Measurements from ENCODE around the gene AKAP9. TPM values are rescaled to one million over a fixed set of nuclear protein-coding genes. Genes with fewer than 3 reads are reported as not detected.

AKAP9 gene
- total RNA-seq, 1 donor from 2014 or later, result 66.9 TPM

DNA sequence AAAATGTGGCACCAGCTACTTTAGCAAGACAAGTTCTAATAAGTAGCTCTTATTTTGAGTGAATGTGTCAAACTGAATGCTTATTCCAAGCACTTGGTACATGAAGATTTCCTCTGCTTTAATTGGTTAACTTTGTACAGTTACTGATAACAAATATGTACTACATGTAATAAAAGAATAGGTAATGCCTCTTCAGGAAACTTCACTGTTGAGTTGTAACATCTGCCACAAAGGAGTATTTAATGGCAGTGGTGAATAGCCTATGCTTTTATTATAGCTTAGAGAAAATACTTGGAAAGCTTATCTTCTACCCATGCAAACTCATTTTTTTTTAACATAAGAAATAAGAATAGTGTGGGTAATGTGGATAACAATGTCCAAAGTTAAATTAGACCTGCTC lies 111.0 kb downstream of the AKAP9 start:
- no peak for DNase-seq
- TF ChIP-seq, protein P1, sequence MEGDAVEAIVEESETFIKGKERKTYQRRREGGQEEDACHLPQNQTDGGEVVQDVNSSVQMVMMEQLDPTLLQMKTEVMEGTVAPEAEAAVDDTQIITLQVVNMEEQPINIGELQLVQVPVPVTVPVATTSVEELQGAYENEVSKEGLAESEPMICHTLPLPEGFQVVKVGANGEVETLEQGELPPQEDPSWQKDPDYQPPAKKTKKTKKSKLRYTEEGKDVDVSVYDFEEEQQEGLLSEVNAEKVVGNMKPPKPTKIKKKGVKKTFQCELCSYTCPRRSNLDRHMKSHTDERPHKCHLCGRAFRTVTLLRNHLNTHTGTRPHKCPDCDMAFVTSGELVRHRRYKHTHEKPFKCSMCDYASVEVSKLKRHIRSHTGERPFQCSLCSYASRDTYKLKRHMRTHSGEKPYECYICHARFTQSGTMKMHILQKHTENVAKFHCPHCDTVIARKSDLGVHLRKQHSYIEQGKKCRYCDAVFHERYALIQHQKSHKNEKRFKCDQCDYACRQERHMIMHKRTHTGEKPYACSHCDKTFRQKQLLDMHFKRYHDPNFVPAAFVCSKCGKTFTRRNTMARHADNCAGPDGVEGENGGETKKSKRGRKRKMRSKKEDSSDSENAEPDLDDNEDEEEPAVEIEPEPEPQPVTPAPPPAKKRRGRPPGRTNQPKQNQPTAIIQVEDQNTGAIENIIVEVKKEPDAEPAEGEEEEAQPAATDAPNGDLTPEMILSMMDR (IDR thresholded peaks at IDR 0.05; ENCODE audit: partially characterized antibody, unreplicated experiment), result no peak
- no peaks in the 10 kb centered on the region for H3K9me3 Mint-ChIP-seq (ENCODE audit: unreplicated experiment)
- no peaks in the 10 kb centered on the region for H3K36me3 Mint-ChIP-seq (ENCODE audit: unreplicated experiment)
- H3K27ac Mint-ChIP-seq (ENCODE audit: unreplicated experiment), result no peak overlapping the region
- no peaks in the 10 kb centered on the region for H3K27me3 Mint-ChIP-seq (ENCODE audit: unreplicated experiment)
- no peak overlapping the region for H3K4me3 Mint-ChIP-seq (ENCODE audit: unreplicated experiment)
- no peaks in the 10 kb centered on the region for H3K4me1 Mint-ChIP-seq (ENCODE audit: low read depth, unreplicated experiment)

DNA sequence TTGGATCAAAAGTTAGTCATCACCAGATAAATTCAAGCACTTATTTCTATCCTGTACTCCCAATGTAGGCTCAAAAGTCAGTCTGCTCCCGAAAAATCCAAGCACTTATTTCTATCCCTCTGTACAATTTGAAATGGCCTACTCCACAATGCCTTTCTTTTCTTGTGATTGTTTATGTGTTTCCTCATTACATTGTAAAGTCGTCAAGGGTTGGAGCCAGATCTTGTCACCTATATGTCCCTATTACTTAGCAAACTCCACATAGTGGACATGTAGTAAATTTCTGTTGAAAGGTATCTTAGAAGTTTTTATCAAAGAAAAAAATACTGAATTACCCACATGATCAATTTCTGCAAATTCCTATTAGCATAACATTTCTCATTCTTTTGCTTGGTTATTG lies 111.5 kb downstream of the AKAP9 start:
- no peaks in the 10 kb centered on the region for H3K36me3 Mint-ChIP-seq (ENCODE audit: unreplicated experiment)
- H3K27ac Mint-ChIP-seq (ENCODE audit: unreplicated experiment), result no peak overlapping the region
- no peaks in the 10 kb centered on the region for H3K27me3 Mint-ChIP-seq (ENCODE audit: unreplicated experiment)
- H3K9me3 Mint-ChIP-seq (ENCODE audit: unreplicated experiment), result no peaks in the 10 kb centered on the region
- no peak overlapping the region for H3K4me3 Mint-ChIP-seq (ENCODE audit: unreplicated experiment)
- TF ChIP-seq, protein P1 (IDR thresholded peaks at IDR 0.05; ENCODE audit: partially characterized antibody, unreplicated experiment), result no peak
- no peak for DNase-seq
- no peaks in the 10 kb centered on the region for H3K4me1 Mint-ChIP-seq (ENCODE audit: low read depth, unreplicated experiment)

DNA sequence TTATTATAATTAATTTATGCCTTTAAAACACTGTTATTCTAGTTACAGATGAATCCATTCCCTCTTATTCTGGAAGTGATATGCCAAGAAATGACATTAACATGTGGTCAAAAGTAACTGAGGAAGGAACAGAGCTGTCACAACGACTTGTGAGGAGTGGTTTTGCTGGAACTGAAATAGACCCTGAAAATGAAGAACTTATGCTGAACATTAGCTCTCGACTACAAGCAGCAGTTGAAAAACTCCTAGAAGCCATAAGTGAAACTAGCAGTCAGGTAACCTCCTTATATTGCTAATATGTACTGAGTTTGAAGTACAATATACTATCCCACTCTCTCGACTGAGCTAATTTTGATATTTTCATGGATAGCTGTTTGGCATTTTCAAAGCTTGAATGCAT lies 112.0 kb downstream of the AKAP9 start:
- H3K27me3 Mint-ChIP-seq (ENCODE audit: unreplicated experiment), result no peaks in the 10 kb centered on the region
- H3K36me3 Mint-ChIP-seq (ENCODE audit: unreplicated experiment), result no peaks in the 10 kb centered on the region
- no peaks in the 10 kb centered on the region for H3K9me3 Mint-ChIP-seq (ENCODE audit: unreplicated experiment)
- no peaks in the 10 kb centered on the region for H3K4me1 Mint-ChIP-seq (ENCODE audit: low read depth, unreplicated experiment)
- H3K4me3 Mint-ChIP-seq (ENCODE audit: unreplicated experiment), result no peak overlapping the region
- no peak for DNase-seq
- TF ChIP-seq, protein P1 (IDR thresholded peaks at IDR 0.05; ENCODE audit: partially characterized antibody, unreplicated experiment), result no peak
- H3K27ac Mint-ChIP-seq (ENCODE audit: unreplicated experiment), result no peak overlapping the region

DNA sequence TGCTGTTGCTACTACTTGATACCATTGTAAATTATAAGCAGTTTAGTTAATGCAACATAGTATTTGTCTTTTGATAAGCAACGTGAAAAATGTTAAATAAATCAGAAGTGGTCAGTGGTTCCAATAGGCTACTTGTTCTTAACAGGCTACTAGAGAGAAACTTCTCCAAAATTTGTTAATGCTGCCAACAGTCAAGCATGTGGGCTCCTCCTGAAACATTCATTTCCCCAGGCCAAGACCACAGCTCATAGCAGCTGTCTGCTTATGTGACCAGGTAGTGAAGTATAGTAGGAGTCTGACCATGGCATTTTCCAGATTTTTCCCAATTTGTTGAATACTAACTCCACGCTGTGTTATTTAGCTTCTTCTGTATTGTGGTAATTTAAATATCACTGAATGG lies 112.7 kb downstream of the AKAP9 start:
- no peak for DNase-seq
- TF ChIP-seq, protein P1 (IDR thresholded peaks at IDR 0.05; ENCODE audit: partially characterized antibody, unreplicated experiment), result no peak
- Mint-ChIP-seq H3K9me3 (ENCODE audit: unreplicated experiment) (no peaks in the 10 kb centered on the region), H3K27ac (ENCODE audit: unreplicated experiment) (no peak overlapping the region), H3K4me3 (ENCODE audit: unreplicated experiment) (no peak overlapping the region), H3K4me1 (ENCODE audit: low read depth, unreplicated experiment) (no peaks in the 10 kb centered on the region), H3K36me3 (ENCODE audit: unreplicated experiment) (no peaks in the 10 kb centered on the region), H3K27me3 (ENCODE audit: unreplicated experiment) (no peaks in the 10 kb centered on the region)

DNA sequence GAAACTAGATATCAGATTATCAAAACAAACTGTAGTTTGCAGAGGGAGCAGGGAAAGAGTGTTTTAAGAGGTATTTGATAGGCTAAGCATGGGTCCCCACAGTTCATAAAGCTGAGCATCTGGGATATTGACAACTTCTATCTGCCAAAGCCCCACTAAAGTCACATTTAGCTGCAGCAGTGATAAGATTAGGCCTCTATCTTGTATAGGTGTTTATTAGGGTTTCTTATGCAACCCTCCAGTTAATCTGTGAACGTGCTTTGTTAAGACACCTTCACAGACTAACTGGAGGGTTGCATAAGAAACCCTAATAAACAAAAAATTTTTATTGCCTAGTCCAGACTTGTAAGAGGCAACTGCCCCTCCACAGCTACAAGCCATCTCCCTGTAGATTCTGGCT lies 115.6 kb downstream of the AKAP9 start:
- TF ChIP-seq, protein P1 (IDR thresholded peaks at IDR 0.05; ENCODE audit: partially characterized antibody, unreplicated experiment), result no peak
- no peaks in the 10 kb centered on the region for H3K9me3 Mint-ChIP-seq (ENCODE audit: unreplicated experiment)
- no peak for DNase-seq

More for the DNA sequence above, 115.6 kb downstream of the AKAP9 start:
- Mint-ChIP-seq H3K27me3 (ENCODE audit: unreplicated experiment) (no peaks in the 10 kb centered on the region), H3K4me3 (ENCODE audit: unreplicated experiment) (no peak overlapping the region), H3K4me1 (ENCODE audit: low read depth, unreplicated experiment) (no peaks in the 10 kb centered on the region), H3K27ac (ENCODE audit: unreplicated experiment) (no peak overlapping the region), H3K36me3 (ENCODE audit: unreplicated experiment) (no peaks in the 10 kb centered on the region)
